ENCODE results near the gene CD244.

- no peak for TF ChIP-seq RFX5 (IDR thresholded peaks at IDR 0.05)
- TF ChIP-seq CTCF (IDR thresholded peaks at IDR 0.05) = no peak
- no peak for TF ChIP-seq JUNB (IDR thresholded peaks at IDR 0.05)
- no peak for TF ChIP-seq POLR2A (IDR thresholded peaks at IDR 0.05; ENCODE audit: low read length)
Measured at GRCh38 chr1:160855181-160855981, 7.3 kb downstream of the CD244 start.
